ENCODE measurements around the gene RNF217.

DNA sequence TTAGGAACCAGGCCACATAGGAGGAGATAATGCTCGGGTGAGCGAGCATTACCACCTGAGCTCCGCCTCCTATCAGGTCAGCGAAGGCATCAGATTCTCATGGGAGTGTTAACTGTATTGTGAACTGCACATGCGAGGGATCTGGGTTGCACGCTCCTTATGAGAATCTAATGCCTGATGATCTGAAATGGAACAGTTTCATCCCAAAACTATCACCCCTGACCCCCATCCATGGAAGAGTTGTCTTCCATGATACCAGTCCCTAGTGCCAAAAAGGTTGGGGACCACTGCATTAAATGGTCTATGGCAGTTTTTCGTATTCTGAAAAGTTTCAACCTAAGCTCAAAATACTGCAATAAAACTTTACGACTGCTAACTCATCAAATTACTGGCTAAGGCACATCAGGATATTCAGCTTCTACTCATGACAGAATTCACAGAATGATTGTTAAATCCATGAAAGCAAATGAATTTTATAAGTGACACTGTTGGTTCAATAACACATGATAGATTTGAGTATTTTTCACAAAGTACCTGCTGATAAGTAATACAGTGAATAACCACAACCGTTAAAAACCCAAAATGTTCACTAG, 25.9 kb downstream of the RNF217 start:
- TF ChIP-seq CTCF (conservative IDR thresholded peaks at IDR 0.05; ENCODE audit: low read length) = no peak
- no peak for TF ChIP-seq EZH2phosphoT487 (IDR thresholded peaks at IDR 0.05; ENCODE audit: borderline replicate concordance)

All from Loucy (cell line).